ENCODE data around the gene DDX28.
"Not testable (repeated sequence)": the region's sequence is repeated elsewhere in the genome, so short reads cannot be mapped to it uniquely, and the experiment has no call there.

DDX28 gene

DNA sequence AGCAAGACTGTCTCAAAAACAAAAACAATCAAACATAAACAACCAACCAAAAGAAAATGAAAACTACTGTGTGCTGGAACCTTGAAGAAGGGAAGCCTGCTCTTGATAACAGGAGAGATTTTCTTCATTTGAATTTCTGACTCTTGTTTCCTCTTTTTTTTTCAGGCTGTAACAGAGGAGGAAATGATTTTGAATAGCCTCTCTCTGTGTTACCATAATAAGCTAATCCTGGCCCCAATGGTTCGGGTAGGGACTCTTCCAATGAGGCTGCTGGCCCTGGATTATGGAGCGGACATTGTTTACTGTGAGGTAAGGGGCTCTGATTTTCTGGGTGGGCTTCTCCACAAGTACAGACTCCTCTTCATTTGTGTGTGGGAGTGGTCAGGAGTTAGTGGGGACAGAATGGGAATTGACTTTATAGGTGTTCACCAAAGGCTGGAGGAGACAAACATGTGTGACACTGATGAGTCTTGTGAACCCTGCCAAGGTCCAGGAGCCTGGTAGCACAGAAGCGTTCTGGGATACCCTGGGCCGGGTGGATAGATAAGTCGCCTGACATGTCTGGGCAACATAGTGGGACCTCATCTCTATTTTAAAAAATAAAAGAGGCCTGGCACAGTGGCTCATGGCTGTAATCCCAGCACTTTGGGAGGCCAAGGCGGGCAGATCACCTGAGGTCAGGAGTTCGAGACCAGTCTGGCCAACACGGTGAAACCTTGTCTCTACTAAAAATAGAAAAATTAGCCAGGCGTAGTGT is 15.0 kb upstream of the DDX28 start:
- DNase-seq (ENCODE audit: low read depth in 2 of 2): no peak

- no peak for DNase-seq (ENCODE audit: low read depth in 2 of 2)
These were observed 12.2 kb upstream of the DDX28 start for GRCh38 chr16:68035227-68035626.

DNA sequence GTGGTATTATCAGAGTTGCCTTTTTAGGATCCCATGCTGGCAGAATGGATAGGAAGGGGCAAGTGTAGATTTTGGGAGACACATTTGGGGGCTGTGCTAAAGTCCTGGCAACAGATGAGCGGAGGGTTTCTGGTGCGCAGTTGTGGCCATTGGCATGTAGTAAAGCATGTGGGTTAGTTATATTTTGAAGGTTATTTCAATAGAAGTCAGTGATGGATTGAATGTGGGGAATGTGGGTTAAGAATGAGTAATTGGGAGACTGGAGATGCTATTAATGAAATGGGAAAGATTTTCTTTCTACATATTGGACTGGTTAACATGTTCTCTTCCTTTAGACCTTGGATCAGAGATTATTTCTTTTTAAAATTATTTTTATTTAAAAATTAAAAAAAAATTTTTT is 10.1 kb upstream of the DDX28 start:
- DNase-seq (ENCODE audit: low read depth in 2 of 2): no peak

DNA sequence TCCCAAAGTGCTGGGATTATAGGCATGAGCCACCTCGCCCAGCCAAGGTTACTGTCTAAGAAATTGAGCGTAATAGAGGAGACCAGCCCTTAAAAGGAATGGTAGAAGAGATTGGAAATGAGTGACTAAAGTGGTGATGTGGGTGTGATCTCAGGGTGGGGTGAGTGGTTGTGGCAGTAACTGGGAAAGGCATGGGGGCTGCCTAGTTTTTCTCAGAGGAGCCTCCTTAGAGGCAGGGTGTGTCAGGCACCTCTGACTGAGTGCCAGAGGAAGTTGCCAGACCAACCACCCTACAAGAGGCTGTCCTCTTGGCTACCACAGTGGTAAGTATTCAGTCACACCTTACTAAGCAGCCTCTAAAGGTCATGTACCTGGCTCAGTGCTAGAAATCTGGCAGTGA is 8.9 kb upstream of the DDX28 start:
- no peak for DNase-seq (ENCODE audit: low read depth in 2 of 2)

- DNase-seq (ENCODE audit: low read depth in 2 of 2): not testable (repeated sequence)
These were observed 7.1 kb upstream of the DDX28 start for GRCh38 chr16:68030108-68030507.

DNA sequence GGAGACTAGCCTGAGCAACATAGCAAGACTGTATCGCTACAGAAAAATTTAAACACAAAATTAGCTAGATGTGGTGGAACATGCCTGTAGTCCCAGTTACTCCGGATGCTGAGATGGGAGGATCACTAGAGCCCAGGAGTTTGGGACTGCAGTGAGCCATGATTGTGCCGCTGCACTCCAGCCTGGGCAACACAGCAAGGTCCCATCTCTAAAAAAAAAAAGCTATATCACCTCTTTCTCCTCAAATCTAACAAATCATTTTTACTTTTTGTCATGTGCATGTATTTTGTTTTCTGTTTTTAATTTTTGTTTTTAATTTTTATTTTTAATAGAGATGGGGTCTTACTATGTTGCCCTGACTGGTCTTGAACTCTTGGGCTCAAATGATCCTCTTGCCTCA is 6.0 kb upstream of the DDX28 start:
- DNase-seq (ENCODE audit: low read depth in 2 of 2): no peak

DNA sequence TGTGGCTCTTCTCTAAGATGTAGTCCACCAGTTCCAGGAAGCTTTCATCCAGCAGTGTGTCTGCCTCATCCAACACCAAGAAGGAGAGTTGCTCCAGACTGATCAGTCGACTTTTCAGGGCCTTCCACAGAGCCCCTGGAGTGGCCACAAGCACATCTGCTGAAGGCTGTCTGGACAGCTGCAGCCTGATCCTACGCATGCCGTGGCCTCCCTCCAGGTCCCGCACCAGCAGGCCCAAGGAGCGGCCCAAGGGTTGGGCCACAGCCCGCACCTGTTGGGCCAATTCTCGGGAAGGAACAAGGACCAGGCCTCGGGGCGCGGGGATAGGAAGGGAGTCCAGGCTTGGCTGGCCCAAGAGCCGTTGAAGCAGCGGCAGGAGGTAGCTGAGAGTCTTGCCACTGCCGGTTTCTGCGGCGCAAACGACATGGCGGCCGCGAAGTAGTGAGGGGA is 729 bp downstream of the DDX28 start:
- DNase-seq (ENCODE audit: low read depth in 2 of 2): no peak

GRCh38 chr16:68021490-68021889 is 1.5 kb downstream of the DDX28 start:
- no peak for DNase-seq (ENCODE audit: low read depth in 2 of 2)

- no peak for DNase-seq (ENCODE audit: low read depth in 2 of 2)
These were observed 3.8 kb downstream of the DDX28 start for GRCh38 chr16:68019167-68019680.

- DNase-seq (ENCODE audit: low read depth in 2 of 2): no peak
These were observed 7.4 kb downstream of the DDX28 start, which contains the start of gene DPEP2NB for GRCh38 chr16:68015681-68016080. DPEP2NB (minus strand) TSS chr16:68015911; CDS start chr16:68015770, 141 bp downstream.

GRCh38 chr16:68013440-68013839 is 9.6 kb downstream of the DDX28 start:
- DNase-seq (ENCODE audit: low read depth in 2 of 2): no peak

GRCh38 chr16:68009872-68010271 is 13.2 kb downstream of the DDX28 start:
- not testable (repeated sequence) for DNase-seq (ENCODE audit: low read depth in 2 of 2)

GRCh38 chr16:68009157-68009735 is 13.8 kb downstream of the DDX28 start:
- DNase-seq (ENCODE audit: low read depth in 2 of 2): no peak

DNA sequence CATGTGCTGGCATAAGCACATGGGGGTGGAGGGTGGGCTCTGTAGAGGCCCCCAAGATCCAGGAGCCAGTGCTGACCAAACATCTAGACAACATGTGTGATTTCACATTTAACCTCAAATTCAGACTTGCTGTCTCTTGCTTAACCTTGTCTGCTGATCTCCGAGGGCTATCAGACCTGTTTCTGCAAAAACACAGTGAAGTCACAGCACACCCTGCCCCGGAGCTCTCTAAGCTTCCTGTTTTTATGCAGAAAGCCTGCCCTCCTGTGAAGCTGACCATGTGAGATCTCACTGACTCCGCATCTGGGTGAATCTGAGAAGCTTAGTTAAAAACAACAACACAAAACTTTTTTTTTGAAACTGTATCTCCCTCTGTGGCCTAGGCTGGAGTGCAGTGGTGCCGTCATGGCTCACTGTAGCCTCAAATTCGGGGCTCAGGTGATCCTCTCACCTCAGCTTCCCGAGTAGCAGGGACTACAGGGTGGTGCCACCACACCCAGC is 17.2 kb downstream of the DDX28 start:
- DNase-seq (ENCODE audit: low read depth in 2 of 2): no peak

- DNase-seq (ENCODE audit: low read depth in 2 of 2): no peak
These were observed 17.8 kb downstream of the DDX28 start for GRCh38 chr16:68005211-68005610.

DNA sequence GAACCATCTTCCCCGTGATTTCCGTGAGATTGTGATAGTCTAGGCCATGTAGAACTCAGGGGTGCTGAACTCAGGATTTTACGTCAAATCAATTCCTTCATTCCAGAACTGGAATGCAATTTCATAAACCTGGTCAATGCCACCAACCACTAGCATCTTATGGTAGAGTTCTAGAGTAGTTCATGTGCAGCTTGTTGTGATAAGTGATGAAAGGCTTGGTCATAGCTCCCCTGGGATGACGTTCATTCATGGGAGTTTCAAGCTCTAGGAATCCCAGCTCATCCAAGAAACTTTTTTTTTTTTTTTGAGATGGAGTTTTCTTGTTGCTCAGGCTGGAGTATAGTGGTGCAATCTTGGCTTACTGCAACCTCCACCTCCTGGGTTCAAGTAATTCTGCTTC is 20.0 kb downstream of the DDX28 start:
- DNase-seq (ENCODE audit: low read depth in 2 of 2): no peak

DNA sequence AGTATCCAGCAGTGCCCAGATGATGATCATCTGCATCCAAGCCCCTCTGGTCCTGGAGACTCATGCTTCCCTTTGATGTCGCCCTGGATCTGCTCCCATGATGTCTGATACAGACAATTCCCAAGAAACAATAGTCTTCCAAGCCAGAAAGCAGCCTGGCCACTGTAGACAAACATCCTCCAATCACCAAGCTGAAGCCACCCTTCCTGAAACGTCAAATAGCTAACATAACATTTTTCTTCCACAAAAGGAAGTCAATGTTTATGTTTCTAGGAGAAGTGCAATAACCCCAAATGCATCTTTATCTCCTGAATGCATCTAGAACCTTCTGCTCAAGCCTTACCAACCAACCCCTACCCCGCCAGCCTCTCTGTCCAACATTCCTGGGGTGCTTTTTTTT is 22.6 kb downstream of the DDX28 start:
- no peak for DNase-seq (ENCODE audit: low read depth in 2 of 2)

DNA sequence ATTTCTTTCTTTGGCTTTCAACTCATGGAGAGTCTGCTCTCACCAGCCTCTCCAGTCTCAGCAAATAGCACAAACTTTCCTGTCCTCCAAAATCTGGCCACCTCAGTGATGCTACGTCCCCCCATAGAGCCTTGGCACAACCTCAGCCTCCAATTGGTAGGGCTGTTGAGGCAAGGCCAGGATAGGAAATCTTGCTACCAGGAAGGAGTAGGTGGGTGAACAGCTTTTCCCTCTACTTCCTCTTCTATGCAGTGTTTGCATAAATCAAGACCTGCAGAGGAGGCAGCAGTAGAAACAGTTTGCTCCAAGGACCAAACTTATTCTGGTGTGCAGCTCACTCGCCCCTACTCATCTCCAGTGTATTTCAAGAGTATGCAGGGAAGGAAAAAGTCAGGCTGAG is 23.0 kb downstream of the DDX28 start:
- no peak for DNase-seq (ENCODE audit: low read depth in 2 of 2)

- not testable (repeated sequence) for DNase-seq (ENCODE audit: low read depth in 2 of 2)
These were observed 24.0 kb downstream of the DDX28 start, which contains the start of gene DPEP2 for GRCh38 chr16:67998779-67999688. DPEP2 (minus strand) TSS chr16:67999484; CDS start chr16:67993212, 6,272 bp downstream.

DNA sequence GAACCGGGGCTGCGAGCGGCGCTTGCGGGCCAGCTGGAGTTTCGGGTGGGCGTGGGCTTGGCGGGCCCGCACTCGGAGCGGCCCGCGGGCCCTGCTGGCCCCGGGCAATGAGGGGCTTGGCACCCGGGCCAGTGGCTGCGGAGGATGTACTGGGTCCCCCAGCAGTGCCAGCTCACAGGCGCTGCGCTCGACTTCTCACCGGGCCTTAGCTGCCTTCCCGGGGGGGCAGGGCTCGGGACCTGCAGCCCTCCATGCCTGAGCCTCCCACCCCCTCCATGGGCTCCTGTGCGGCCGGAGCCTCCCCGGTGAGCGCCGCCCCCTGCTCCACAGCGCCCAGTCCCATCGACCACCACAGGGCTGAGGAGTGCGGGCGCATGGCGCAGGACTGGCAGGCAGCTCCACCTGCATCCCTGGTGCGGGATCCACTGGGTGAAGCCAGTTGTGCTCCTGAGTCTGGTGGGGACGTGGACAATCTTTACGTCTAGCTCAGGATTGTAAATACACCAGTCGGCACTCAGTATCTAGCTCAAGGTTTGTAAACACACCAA is 24.7 kb downstream of the DDX28 start:
- not testable (repeated sequence) for DNase-seq (ENCODE audit: low read depth in 2 of 2)

- no peak for DNase-seq (ENCODE audit: low read depth in 2 of 2)
These were observed 26.4 kb downstream of the DDX28 start for GRCh38 chr16:67996666-67997065.

GRCh38 chr16:67995423-67995822 is 27.6 kb downstream of the DDX28 start:
- DNase-seq (ENCODE audit: low read depth in 2 of 2): no peak
